Panc1 (cell line): ENCODE data around the gene CLCN6. TPM values are rescaled to one million over a fixed set of nuclear protein-coding genes. Genes with fewer than 3 reads are reported as not detected.

ENCODE experiments used
- ATAC-seq: fragments of 200-7000 bp; cut with Tn5 transposase; 2 replicates; pipeline ENCODE4 v1.9.1; 2020; ENCODE audit warnings: mild to moderate bottlenecking, moderate library complexity
- BruUV-seq: library from RNA; stranded (reverse); fragments of 400-500 nt; replicated peaks from 2 replicates; lab custom pipeline; 2021; lab: Mats Ljungman, UMichigan
- CTCF ChIA-PET: fragments of 300-600 bp; sonication (Branson Sonifier 250); formaldehyde crosslinking; loops from one replicate; lab custom pipeline; 2022; ENCODE audit warnings: antibody characterized with exemption; lab: Charles Lee
- POLR2A ChIA-PET: fragments of 300-600 bp; sonication (Branson Sonifier 250); formaldehyde crosslinking; loops from one replicate; lab custom pipeline; 2022; ENCODE audit warnings: antibody characterized with exemption; lab: Charles Lee
- DNase-seq: peaks from one replicate; pipeline ENCODE4 v3.0.0-alpha.2; 2010; ENCODE audit warnings: low read depth, low spot score
- H3K27ac ChIP-seq: 2 replicates; pipeline ENCODE4 v1.5.1; 2011; ENCODE audit warnings: mild to moderate bottlenecking, low read length, inconsistent platforms
- H3K27me3 ChIP-seq: fragments of 200-500 bp; sonication (Bioruptor generic); 2 replicates; pipeline ENCODE4 v1.6.0; 2014; ENCODE audit warnings: low read length, inconsistent platforms; ENCODE audit not compliant: control insufficient read depth, insufficient read depth
- H3K36me3 ChIP-seq: fragments of 200-500 bp; sonication (Bioruptor generic); 2 replicates; pipeline ENCODE4 v1.5.1; 2014; ENCODE audit warnings: inconsistent platforms, mild to moderate bottlenecking, low read length, moderate library complexity; ENCODE audit not compliant: control insufficient read depth, insufficient read depth
- H3K4me1 ChIP-seq: 2 replicates; pipeline ENCODE4 v1.5.1; 2011; ENCODE audit warnings: inconsistent platforms, mild to moderate bottlenecking, low read length, moderate library complexity; ENCODE audit not compliant: control insufficient read depth, insufficient read depth
- H3K4me3 ChIP-seq, 2 experiments: 2 replicates each; pipeline ENCODE4 v1.5.1; 2011 to 2012; ENCODE audit warnings: low read depth in 2 of 2, low read length in 2 of 2, mild to moderate bottlenecking in 2 of 2, inconsistent platforms in 1 of 2, moderate library complexity in 1 of 2
- H3K9me3 ChIP-seq: fragments of 200-500 bp; sonication (Bioruptor generic); 2 replicates; pipeline ENCODE4 v1.5.1; 2014; ENCODE audit warnings: low read depth, mild to moderate bottlenecking, inconsistent platforms, low read length, moderate library complexity; ENCODE audit not compliant: control insufficient read depth, insufficient read depth
- CTCF ChIP-seq: fragments of 450-650 bp; IDR thresholded peaks from 2 replicates; pipeline ENCODE4 v1.5.1; 2017; ENCODE audit warnings: mild to moderate bottlenecking
- POLR2AphosphoS5 ChIP-seq: IDR thresholded peaks from 2 replicates; pipeline ENCODE4 v1.6.1; 2012; ENCODE audit warnings: mild to moderate bottlenecking, low read depth, low read length, moderate library complexity
- SIN3A ChIP-seq: IDR thresholded peaks from 2 replicates; pipeline ENCODE4 v1.6.1; 2012; ENCODE audit warnings: low read depth, mild to moderate bottlenecking, low read length, moderate library complexity, borderline replicate concordance; ENCODE audit not compliant: insufficient read depth
- TCF7L2 ChIP-seq: IDR thresholded peaks from 2 replicates; pipeline ENCODE4 v1.6.1; 2011; ENCODE audit warnings: mild to moderate bottlenecking, low read depth, low read length, inconsistent platforms
- in situ Hi-C: cut with HindIII; loops from 2 replicates; pipeline ENCODE4 v1.10.0; 2016; ENCODE audit warnings: low sequenced_read_pairs, low pct_unique_long_range_greater_than_20kb
- intact Hi-C: fragments of 100-400 bp; cut with micrococcal nuclease; formaldehyde crosslinking; loops from one replicate; pipeline ENCODE4 v1.10.0; 2022; ENCODE audit not compliant: unreplicated experiment
- total RNA-seq: library from RNA; stranded (reverse); gene quantifications from one replicate; pipeline ENCODE4 v1.2.1, GENCODE V29; 2021; ENCODE audit not compliant: unreplicated experiment
- TF ChIP-seq, protein P1 (sequence below), 2 experiments: IDR thresholded peaks; 2 replicates each; pipeline ENCODE4 v1.6.1; 2011 to 2012; ENCODE audit warnings: low read depth in 2 of 2, control low read depth in 1 of 2, low read length in 1 of 2, mild to moderate bottlenecking in 1 of 2, moderate library complexity in 1 of 2; ENCODE audit not compliant: insufficient read depth in 1 of 2

CLCN6 gene
- total RNA-seq, 1 experiment from 2014 or later = 23.6 TPM

DNA sequence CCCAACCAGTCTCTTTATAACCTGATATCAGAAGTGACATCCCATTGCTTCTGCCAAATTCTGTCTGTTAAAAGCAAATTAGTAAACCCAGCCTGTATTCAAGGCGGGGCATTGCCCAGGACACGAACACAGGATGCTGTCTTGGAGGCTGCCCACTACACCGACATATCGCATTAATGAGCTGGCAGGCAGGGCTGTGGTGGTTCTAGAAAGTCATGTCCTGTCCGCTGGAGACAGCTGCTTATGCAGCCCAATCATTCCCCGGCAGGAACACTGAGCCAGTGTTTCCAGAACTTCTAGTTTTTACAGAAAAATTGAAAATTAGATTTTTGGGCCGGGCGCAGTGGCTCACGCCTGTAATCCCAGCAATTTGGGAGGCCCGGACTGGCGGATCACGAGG is 24.7 kb upstream of the CLCN6 start:
- Histone ChIP-seq H3K4me1 (no peaks in the 10 kb centered on the region; the same call in 1 of the 2 replicates), H3K27me3 (no peaks in the 10 kb centered on the region), H3K4me3 (no peak overlapping the region), H3K27ac (no peak overlapping the region), H3K9me3 (no peaks in the 10 kb centered on the region), H3K36me3 (no peaks in the 10 kb centered on the region)
- DNase-seq (no peak), ATAC-seq (no peak)
- TF ChIP-seq CTCF = no peak
- TF ChIP-seq, protein P1, sequence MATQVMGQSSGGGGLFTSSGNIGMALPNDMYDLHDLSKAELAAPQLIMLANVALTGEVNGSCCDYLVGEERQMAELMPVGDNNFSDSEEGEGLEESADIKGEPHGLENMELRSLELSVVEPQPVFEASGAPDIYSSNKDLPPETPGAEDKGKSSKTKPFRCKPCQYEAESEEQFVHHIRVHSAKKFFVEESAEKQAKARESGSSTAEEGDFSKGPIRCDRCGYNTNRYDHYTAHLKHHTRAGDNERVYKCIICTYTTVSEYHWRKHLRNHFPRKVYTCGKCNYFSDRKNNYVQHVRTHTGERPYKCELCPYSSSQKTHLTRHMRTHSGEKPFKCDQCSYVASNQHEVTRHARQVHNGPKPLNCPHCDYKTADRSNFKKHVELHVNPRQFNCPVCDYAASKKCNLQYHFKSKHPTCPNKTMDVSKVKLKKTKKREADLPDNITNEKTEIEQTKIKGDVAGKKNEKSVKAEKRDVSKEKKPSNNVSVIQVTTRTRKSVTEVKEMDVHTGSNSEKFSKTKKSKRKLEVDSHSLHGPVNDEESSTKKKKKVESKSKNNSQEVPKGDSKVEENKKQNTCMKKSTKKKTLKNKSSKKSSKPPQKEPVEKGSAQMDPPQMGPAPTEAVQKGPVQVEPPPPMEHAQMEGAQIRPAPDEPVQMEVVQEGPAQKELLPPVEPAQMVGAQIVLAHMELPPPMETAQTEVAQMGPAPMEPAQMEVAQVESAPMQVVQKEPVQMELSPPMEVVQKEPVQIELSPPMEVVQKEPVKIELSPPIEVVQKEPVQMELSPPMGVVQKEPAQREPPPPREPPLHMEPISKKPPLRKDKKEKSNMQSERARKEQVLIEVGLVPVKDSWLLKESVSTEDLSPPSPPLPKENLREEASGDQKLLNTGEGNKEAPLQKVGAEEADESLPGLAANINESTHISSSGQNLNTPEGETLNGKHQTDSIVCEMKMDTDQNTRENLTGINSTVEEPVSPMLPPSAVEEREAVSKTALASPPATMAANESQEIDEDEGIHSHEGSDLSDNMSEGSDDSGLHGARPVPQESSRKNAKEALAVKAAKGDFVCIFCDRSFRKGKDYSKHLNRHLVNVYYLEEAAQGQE (IDR thresholded peaks at IDR 0.05; ENCODE audit: insufficient read depth in 1 of 2, low read depth in 2 of 2, low read length in 1 of 2) = no peak
- no peak for TF ChIP-seq TCF7L2
- TF ChIP-seq POLR2AphosphoS5 = no peak
- no peak for TF ChIP-seq SIN3A
- BruUV-seq = no TSS peak
- in situ Hi-C loops (no loop called here), intact Hi-C loops (no loop called here)
- CTCF ChIA-PET = interaction anchor here (0.6 kb wide), 1 partner anchor 181 kb away, joined by 3 read pairs; no protein-coding TSS in a partner anchor
- POLR2A ChIA-PET = no interaction called here

- H3K27me3 ChIP-seq = no peaks in the 10 kb centered on the region
- POLR2A ChIA-PET = interaction anchor here (0.6 kb wide), 1 partner anchor 73 kb away, joined by 3 read pairs; no protein-coding TSS in a partner anchor
- no peaks in the 10 kb centered on the region for H3K36me3 ChIP-seq
- DNase-seq (no peak), ATAC-seq (no peak)
- H3K4me3 ChIP-seq = no peak overlapping the region
- H3K4me1 ChIP-seq = peaks cover 2% of the 10 kb centered on the region
- H3K27ac ChIP-seq = no peak overlapping the region
- CTCF ChIA-PET = interaction anchor here (0.6 kb wide), 1 partner anchor 63 kb away, joined by 3 read pairs; no protein-coding TSS in a partner anchor
- TF ChIP-seq, protein P1 (IDR thresholded peaks at IDR 0.05; ENCODE audit: insufficient read depth in 1 of 2, low read depth in 2 of 2, low read length in 1 of 2) = no peak
- TF ChIP-seq TCF7L2 (no peak), CTCF (no peak), POLR2AphosphoS5 (no peak), SIN3A (no peak)
- no peaks in the 10 kb centered on the region for H3K9me3 ChIP-seq
- intact Hi-C loops = no loop called here
- in situ Hi-C loops = no loop called here
- BruUV-seq = no TSS peak
These were observed 23.8 kb upstream of the CLCN6 start for GRCh38 chr1:11782127-11782708.
